Nephron progenitor cell (in vitro differentiated cells): ENCODE measurements around the gene C12orf42.

Experiments
- DNase-seq: peaks from one replicate; pipeline ENCODE4 v3.0.0; 2021
- H3K27ac Mint-ChIP-seq: 2 replicates; pipeline ENCODE4 v1.8.0; 2021; ENCODE audit warnings: mild to moderate bottlenecking, moderate library complexity, mixed read lengths
- H3K27me3 Mint-ChIP-seq: 2 replicates; pipeline ENCODE4 v1.8.0; 2021; ENCODE audit warnings: mild to moderate bottlenecking, low read depth, mixed read lengths; ENCODE audit not compliant: poor library complexity
- H3K36me3 Mint-ChIP-seq: 2 replicates; pipeline ENCODE4 v1.8.0; 2021; ENCODE audit warnings: low read depth, mixed read lengths
- H3K4me1 Mint-ChIP-seq: 2 replicates; pipeline ENCODE4 v1.8.0; 2021; ENCODE audit warnings: mixed read lengths
- H3K4me3 Mint-ChIP-seq: 2 replicates; pipeline ENCODE4 v1.8.0; 2021; ENCODE audit warnings: mild to moderate bottlenecking, moderate library complexity, mixed read lengths
- H3K9me3 Mint-ChIP-seq: 2 replicates; pipeline ENCODE4 v1.8.0; 2021; ENCODE audit warnings: mild to moderate bottlenecking, moderate library complexity, mixed read lengths
- CTCF ChIP-seq: fragments of 200-600 bp; sonication (generic); IDR thresholded peaks from 2 replicates; pipeline ENCODE4 v1.5.0; 2021; ENCODE audit warnings: antibody characterized with exemption

The C12orf42 gene

GRCh38 chr12:103468837-103469236 lies 26.9 kb downstream of the C12orf42 start:
- TF ChIP-seq CTCF: no peak
- peaks cover 20% of the 10 kb centered on the region for H3K9me3 Mint-ChIP-seq

GRCh38 chr12:103462675-103463074 lies 33.1 kb downstream of the C12orf42 start:
- Mint-ChIP-seq H3K4me1 (no peaks in the 10 kb centered on the region), H3K9me3 (peaks cover 20% of the 10 kb centered on the region), H3K4me3 (no peak overlapping the region), H3K27ac (no peak overlapping the region), H3K27me3 (peaks cover 10% of the 10 kb centered on the region), H3K36me3 (no peaks in the 10 kb centered on the region)
- TF ChIP-seq CTCF: no peak
- DNase-seq: no peak

More at GRCh38 chr12:103468837-103469236, 26.9 kb downstream of the C12orf42 start:
- H3K4me1 Mint-ChIP-seq: no peaks in the 10 kb centered on the region
- H3K27me3 Mint-ChIP-seq: no peaks in the 10 kb centered on the region
- H3K4me3 Mint-ChIP-seq: no peak overlapping the region
- H3K36me3 Mint-ChIP-seq: no peaks in the 10 kb centered on the region
- H3K27ac Mint-ChIP-seq: no peak overlapping the region
- DNase-seq: no peak

- DNase-seq: no peak
- no peaks in the 10 kb centered on the region for H3K4me1 Mint-ChIP-seq
- no peaks in the 10 kb centered on the region for H3K36me3 Mint-ChIP-seq
- H3K27me3 Mint-ChIP-seq: peaks cover 15% of the 10 kb centered on the region
- H3K4me3 Mint-ChIP-seq: no peak overlapping the region
- no peak for TF ChIP-seq CTCF
- H3K27ac Mint-ChIP-seq: no peak overlapping the region
- H3K9me3 Mint-ChIP-seq: no peaks in the 10 kb centered on the region
Observed at GRCh38 chr12:103457471-103457870, 38.3 kb downstream of the C12orf42 start.

GRCh38 chr12:103456006-103456405 lies 39.8 kb downstream of the C12orf42 start:
- no peak for DNase-seq
- H3K36me3 Mint-ChIP-seq: no peaks in the 10 kb centered on the region
- H3K27ac Mint-ChIP-seq: no peak overlapping the region
- no peak for TF ChIP-seq CTCF
- no peaks in the 10 kb centered on the region for H3K4me1 Mint-ChIP-seq
- H3K9me3 Mint-ChIP-seq: no peaks in the 10 kb centered on the region
- H3K27me3 Mint-ChIP-seq: peaks cover 15% of the 10 kb centered on the region
- H3K4me3 Mint-ChIP-seq: no peak overlapping the region

GRCh38 chr12:103455020-103455763 lies 40.6 kb downstream of the C12orf42 start:
- DNase-seq: no peak
- Mint-ChIP-seq H3K27me3 (peaks cover 15% of the 10 kb centered on the region), H3K27ac (no peak overlapping the region), H3K4me1 (no peaks in the 10 kb centered on the region), H3K36me3 (no peaks in the 10 kb centered on the region), H3K4me3 (no peak overlapping the region), H3K9me3 (no peaks in the 10 kb centered on the region)
- no peak for TF ChIP-seq CTCF

GRCh38 chr12:103444983-103445382 lies 50.8 kb downstream of the C12orf42 start:
- no peak for TF ChIP-seq CTCF
- H3K4me1 Mint-ChIP-seq: no peaks in the 10 kb centered on the region
- no peak for DNase-seq
- H3K4me3 Mint-ChIP-seq: no peak overlapping the region
- peaks cover 6% of the 10 kb centered on the region for H3K9me3 Mint-ChIP-seq
- H3K27me3 Mint-ChIP-seq: no peaks in the 10 kb centered on the region
- no peaks in the 10 kb centered on the region for H3K36me3 Mint-ChIP-seq
- H3K27ac Mint-ChIP-seq: no peak overlapping the region
